Measurements from ENCODE around the gene SRSF4.
"Not testable (repeated sequence)": the region's sequence is repeated elsewhere in the genome, so short reads cannot be mapped to it uniquely, and the experiment has no call there.

Gene SRSF4

DNA sequence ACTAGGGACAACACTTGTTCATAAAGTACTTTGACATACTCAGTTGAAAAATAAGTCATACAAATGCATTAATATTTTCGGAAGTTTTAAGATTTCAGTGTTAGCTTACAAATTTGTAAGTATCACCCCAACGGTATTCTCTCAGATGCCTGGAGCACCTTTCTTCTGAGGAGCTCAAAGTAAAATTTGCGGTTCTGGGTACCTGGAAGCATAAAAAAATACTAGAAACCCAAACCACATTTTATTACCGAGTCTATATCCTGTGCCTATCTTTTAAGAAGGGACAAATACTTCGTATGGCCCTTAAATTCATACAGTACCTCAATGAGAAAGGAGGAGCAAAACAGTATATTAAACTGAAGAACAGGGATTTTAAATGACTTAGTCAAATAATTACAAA is 10.2 kb downstream of the SRSF4 start:
- no peak overlapping the region for H3K4me3 ChIP-seq (ENCODE audit: low read length)

DNA sequence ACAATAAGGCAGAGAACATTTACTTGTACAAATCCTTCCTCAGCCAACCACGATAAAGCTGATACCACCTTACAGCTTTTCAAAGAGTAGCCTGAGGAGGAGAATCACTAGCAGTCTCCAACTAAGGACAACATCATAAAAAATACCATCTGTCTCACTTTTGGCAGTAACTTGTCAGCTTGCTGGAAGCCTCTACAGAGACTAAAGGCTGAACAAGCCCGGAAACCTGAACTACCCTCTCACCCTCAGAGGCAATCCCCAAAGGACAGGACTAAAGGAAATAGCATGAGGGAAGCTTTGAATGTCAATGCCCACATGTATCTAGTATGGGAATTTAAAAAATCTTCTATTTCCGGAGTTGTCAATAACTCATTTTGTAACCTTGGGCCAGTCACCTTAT is 10.6 kb downstream of the SRSF4 start:
- DNase-seq (ENCODE audit: low read depth, low spot score): no peak

More for the DNA sequence above, 10.2 kb downstream of the SRSF4 start:
- no peak for DNase-seq (ENCODE audit: low read depth, low spot score)

DNA sequence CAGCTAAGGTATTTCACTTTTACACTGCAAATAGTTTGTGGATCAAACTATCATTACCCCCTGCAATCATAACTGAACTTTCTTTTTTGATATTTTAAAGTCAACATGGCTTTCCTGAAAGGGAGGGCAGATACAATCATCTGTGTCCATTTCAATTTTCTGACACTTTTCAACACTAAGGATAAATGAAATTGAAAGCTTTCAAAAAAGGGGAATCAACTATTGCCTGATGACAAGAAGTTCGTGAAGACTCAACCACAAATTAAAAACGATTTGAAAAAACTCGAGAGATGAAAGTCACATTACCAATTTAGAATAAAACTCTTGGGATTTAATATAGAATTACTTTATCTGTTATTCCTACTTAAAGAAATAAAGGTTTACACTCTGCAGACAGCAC is 11.7 kb downstream of the SRSF4 start:
- DNase-seq (ENCODE audit: low read depth, low spot score): no peak
- H3K4me3 ChIP-seq (ENCODE audit: low read length): no peak overlapping the region

More for the DNA sequence above, 10.6 kb downstream of the SRSF4 start:
- H3K4me3 ChIP-seq (ENCODE audit: low read length): no peak overlapping the region

DNA sequence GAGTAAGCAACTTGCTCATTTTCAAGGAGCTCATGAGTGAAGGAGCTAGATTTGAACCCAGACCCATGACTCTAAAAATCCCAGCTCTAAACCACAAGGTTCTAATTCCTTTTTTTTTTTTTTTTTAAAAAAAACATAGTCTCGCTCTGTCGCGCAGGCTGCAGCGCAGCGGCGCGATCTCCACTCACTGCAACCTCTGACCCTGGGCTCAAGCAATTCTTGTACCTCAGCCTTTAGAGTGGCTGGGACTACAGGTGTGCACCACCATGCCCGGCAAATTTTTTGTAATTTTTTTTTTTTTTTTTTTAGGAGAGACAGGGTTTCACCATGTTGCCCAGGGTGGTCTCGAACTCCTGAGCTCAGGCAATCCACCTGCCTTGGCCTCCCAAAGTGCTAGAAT is 13.8 kb downstream of the SRSF4 start:
- DNase-seq (ENCODE audit: low read depth, low spot score): no peak
- H3K4me3 ChIP-seq (ENCODE audit: low read length): no peak overlapping the region

DNA sequence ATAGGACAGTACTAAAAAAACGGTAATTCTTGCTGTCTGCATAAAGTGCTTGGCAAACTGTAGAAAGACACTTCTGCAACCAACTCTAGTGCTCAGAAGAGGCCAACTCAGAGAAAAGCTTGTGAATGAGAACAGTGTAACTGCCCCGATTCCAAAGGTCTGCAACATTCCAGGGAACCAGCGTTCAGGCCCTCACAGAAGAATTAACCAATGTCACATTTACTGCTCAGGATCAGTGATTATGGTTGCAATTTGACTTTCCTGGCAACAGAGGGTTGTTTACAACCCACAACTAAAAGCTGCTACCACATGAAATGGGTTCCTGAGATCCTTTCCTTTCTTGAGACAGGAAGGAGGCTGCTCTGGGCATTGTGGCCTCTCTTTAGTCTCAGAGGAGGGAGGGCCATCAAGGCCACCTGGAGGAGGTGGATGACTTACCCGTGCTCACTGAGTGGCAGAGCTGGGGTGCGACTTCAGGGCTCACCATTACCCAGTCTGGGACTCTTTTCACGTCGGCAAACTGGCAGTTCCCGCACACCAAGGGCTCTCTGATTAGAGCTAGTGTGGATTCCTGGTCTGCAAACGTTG is 15.3 kb downstream of the SRSF4 start:
- no peak overlapping the region for H3K4me3 ChIP-seq (ENCODE audit: low read length)
- DNase-seq (ENCODE audit: low read depth, low spot score): peak; percentile 88

DNA sequence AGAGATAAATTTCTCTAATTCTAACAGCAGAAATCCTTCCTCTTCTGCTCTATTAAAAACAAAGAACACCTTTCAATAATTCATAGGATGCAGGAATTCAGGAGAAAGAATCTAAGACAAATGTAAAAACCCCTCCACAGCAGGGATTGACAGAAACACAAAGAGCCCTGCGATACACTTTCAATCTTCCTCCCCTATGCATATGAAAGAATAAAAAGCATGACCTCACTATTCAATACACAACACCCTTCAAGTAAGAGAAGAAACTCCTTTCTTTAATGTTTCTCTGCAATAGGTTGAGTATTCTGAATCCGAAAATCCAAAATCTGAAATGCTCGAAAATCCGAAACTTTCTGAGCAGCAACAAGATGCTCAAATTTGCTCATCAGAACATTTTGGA is 17.1 kb downstream of the SRSF4 start:
- DNase-seq (ENCODE audit: low read depth, low spot score): no peak
- no peak overlapping the region for H3K4me3 ChIP-seq (ENCODE audit: low read length)

DNA sequence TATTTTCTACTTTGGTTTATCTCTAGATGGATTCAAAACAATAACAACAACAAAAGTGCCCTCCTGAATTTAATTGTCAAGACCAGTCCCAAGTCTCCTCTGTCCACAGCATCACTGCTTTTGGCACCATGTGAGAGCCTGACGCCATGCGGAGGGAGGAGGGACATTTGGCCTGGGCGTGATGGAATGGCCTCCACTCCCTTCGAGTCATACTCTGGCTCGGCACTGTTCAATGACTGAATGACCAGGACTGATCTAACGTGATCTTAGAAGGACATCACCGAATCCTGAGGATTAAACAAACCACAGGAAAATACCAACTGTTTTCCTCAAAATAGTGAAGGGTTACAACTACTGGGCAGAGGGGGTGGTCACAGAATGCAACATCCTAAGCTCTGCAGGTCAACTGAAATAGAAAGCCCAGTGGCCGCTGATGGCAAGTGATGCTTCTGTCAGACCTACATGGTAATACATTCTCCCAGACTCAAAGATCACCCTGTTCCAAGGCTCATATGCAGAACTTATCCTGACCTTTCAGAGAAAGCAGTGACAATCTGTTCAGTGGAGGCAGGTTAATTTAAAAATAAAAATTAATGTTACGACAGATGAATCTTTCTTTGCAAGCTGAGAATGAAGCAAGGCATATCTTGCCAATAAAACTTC is 19.1 kb downstream of the SRSF4 start:
- no peak for DNase-seq (ENCODE audit: low read depth, low spot score)

DNA sequence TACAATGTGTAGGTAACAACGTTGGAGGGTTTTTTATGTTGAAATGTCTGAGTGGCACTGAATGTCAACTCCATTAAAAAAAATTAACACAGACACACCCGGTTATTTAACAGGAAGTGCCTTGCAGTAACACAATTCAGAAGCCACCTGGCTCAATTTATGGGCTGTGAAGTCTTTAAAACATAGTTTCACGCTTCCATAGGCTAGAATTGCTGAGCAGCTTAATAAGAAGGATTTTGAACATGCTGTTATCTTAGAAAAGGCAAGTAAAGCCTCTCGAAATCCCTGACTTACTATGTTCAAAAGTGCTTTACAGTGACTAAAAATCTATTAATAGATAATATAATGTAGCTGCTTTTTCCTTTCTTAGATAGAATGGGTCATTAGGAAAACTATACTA is 19.7 kb downstream of the SRSF4 start:
- H3K4me3 ChIP-seq (ENCODE audit: low read length): no peak overlapping the region
- peak; percentile 14 for DNase-seq (ENCODE audit: low read depth, low spot score)

More for the DNA sequence above, 19.1 kb downstream of the SRSF4 start:
- H3K4me3 ChIP-seq (ENCODE audit: low read length): no peak overlapping the region

DNA sequence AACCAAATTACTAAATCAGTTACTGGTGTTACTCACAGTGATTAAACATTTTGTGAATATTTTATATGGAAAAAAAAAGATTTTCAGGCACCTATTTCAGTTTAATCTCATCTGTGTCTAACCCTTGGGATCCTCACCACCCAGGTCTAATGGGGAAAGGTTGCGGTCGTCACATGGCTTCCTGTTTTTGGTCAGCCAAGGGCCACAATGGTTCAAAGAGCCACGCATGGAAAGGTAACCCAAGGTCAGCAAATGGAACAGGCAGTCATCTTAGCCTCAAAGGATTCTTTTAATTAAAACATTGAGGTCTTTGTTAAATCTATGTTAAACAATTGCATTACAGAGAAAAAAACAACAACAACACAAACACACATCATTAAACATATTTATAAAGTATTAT is 21.9 kb downstream of the SRSF4 start:
- H3K4me3 ChIP-seq (ENCODE audit: low read length): no peak overlapping the region
- no peak for DNase-seq (ENCODE audit: low read depth, low spot score)

DNA sequence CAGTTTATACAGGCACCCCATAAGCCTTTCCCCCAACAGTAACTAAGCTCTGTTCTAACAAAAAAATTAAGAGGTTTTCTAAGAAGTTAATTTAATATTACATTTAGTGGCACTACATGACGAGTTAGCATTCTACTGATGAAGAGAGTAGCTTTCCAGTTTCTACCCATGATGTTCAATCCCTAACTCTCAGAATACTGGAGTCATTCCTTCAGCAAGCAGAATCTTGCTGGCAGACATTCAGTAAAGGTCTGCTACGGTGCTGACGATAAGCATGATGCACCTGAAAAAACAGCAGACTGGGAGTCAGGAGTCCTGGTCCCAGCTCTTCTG is 24.5 kb downstream of the SRSF4 start:
- no peak for DNase-seq (ENCODE audit: low read depth, low spot score)
- H3K4me3 ChIP-seq (ENCODE audit: low read length): no peak overlapping the region

DNA sequence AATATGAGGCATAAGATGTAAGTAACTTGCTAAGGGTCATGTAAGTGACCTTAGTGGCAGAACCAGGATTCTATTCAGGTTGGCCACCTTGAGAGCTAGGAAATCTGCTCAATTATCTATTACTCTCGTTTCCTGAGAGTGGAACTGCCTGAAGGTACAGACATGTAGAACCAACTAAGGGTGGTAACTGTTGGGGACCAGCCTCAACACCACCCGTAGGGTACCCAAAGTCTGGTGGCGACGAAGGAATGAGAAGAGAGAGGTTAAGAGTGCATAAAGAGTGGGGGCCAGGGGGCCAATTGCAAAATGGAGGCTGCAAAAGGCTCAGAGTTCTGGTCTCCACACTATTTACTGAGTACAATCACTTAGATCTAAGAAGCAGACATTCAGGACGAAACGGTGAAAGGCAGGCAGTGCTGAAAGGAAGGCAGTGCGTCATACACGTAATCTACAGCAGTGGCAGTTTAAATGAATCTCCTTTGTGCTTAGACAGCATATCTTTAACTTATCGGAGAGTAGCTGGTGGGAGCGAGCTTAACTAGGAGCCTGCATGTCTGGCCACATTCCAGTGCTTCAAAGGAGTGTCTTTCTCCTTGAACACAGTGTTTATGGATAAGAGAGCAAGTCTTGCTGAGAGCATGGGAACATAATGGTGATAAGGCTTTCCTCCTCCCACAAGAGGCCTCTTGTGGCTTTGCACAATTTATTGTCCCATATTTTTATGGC is 25.0 kb downstream of the SRSF4 start:
- no peak overlapping the region for H3K4me3 ChIP-seq (ENCODE audit: low read length)
- DNase-seq (ENCODE audit: low read depth, low spot score): no peak

DNA sequence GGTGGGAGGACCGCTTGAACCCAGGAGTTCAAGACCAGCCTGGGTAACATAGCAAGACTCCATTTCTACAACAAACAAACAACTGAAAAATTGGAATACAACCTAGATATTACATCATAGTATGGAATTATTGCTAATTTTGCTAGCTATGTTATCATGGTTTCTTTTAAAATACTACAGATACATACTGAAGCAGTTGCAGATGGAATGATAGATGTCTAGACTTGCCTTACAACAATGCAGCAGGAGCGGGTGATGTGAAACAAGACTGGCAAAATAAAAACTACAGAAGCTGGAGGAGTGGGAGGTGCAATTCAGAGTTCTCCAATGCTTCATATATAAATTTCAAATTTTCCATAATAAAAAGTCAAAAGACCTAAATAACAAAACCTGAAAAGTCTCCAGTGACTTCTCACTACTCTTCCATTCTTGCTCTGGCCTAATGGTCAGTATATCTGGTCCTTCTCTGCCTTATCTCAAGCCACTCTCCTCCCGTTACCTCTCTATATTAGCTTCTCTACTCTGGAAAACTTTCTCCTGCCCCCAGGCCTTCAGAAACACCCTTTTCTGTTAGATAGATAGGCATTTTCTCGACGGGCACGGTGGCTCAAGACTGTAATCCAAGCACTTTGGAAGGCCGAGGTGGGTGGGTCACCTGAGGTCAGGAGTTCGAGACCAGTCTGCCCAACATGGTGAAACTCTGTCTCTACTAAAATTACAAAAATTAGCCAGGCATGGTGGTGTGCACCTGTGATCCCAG is 29.5 kb downstream of the SRSF4 start:
- no peak for DNase-seq (ENCODE audit: low read depth, low spot score)
- no peak overlapping the region for H3K4me3 ChIP-seq (ENCODE audit: low read length)

DNA sequence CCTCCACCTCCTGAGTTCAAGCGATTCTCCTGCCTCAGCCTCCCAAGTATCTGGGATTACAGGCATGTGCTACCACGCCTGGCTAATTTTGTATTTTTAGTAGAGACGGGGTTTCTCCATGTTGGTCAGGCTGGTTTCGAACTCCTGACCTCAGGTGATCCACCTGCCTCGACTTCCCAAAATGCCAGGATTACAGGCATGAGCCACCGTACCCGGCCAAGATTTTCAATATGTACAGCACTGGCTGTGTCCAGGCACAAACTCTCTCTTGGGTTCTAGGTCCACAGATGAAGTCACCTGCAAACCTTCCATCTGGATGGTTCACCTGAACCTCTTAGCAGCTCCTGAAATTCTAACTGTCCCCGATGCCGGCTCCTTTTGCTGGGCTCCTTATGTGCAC is 31.4 kb downstream of the SRSF4 start:
- DNase-seq (ENCODE audit: low read depth, low spot score): not testable (repeated sequence)

DNA sequence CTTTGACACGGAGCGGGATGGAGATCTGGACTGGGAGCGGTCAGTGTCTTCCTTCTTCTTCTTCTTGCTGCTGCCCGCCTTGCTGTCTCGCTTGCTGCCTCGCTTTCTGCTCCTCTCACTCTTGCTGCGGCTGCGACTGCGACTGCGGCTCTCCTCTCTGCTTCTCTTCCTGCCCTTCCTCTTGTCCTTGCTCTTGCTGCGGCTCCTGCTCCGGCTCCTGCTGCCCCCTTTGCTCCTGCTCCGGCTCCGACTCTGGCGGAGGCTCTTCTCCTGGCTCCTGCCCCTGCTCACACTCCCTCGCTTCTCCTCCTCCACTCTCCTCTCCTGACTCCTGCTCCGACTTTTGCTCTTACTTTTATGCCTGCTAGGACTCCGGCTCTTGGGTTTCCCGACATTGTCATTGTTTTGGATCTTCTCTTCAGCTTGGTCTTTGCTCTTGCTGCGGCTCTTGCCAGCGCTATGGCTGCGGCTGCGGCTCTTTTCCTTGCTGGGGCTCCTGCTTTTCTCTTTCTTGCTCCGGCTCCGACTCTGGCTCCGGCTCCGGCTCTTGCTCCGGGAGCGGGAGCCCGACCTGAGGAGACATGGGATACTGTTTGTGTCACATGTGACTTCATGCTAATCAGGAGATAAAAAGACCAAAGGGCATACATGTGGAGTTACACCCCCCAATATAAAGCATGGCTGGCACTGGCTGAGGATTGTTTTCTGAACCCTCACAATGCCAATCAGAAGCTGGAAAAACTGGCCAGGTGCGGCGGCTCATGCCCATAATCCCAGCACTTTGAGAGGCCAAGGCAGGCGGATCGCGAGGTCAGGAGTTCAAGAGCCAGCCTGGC is 32.8 kb downstream of the SRSF4 start:
- DNase-seq (ENCODE audit: low read depth, low spot score): no peak
- no peak overlapping the region for H3K4me3 ChIP-seq (ENCODE audit: low read length)

More for the DNA sequence above, 31.4 kb downstream of the SRSF4 start:
- not testable (repeated sequence) for H3K4me3 ChIP-seq (ENCODE audit: low read length)

DNA sequence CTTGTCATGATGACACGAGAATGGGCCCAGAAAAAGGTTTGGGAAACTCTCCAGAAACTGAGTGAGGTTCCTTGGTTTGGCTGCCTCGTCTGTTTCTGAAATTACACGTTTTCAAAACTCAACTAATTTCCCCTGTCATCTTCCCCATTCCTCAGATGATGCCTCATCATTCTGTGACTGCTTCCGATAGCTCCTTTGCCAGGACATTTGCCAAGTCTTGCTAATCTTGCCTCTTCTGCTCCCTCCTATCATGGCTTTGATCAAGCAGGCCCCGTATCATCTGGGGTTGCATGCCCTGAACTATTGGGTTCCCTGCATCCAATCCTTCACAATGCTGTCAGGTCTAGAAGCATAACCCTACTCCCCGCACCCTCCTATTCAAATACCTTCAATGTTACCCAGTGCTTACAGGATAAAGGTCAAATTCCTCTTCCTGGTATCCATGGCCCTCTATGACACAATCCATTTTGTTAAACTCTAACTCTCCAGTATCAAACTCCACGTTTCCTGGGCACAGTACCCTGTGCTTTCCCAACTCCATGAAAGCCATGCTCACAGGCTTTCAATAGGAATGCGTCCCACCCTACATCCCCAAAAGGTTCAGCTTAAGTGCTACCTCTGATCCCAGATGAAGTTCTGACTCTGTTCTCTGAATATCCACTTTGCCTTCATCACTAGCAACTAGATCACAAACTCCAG is 35.8 kb downstream of the SRSF4 start:
- no peak for DNase-seq (ENCODE audit: low read depth, low spot score)
- no peak overlapping the region for H3K4me3 ChIP-seq (ENCODE audit: low read length)

DNA sequence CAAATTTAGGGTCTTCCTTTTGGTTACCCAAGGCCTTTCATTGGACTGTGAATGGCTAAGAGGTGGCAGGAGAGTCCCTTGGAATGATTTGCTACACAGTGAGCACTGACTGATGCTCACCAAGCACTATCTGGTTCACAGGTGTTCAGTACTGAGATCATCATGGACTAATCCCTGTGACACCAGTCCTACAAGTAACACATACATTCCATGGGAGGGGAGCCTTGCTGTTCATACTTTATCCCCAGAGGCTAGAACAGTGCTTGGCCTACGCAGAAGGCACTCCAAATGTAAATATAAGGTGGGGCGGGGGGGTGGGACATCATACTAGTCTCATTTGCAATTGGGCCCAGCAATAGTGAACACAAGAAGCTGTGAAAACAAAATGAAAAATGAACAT is 37.5 kb downstream of the SRSF4 start:
- DNase-seq (ENCODE audit: low read depth, low spot score): no peak

DNA sequence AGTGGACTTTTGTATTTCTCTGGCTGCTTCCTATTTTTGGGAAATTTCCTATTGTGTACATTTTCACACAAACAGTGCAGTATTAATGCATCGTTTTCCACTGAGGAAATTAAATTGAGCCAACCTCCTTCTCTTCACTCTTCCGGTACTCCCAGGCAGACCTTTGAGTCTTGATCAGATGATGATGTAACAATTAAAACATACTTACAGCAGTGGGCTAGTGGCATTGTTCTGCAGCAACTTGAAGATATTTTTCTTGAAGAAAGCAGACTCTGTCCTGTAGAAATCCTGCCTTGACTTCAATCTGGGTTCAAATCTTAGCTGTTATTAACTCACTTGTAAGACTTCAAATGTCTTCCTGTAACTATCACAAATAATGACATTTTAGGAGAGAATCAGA is 39.0 kb downstream of the SRSF4 start:
- DNase-seq (ENCODE audit: low read depth, low spot score): no peak
- no peak overlapping the region for H3K4me3 ChIP-seq (ENCODE audit: low read length)

More for the DNA sequence above, 37.5 kb downstream of the SRSF4 start:
- H3K4me3 ChIP-seq (ENCODE audit: low read length): no peak overlapping the region

DNA sequence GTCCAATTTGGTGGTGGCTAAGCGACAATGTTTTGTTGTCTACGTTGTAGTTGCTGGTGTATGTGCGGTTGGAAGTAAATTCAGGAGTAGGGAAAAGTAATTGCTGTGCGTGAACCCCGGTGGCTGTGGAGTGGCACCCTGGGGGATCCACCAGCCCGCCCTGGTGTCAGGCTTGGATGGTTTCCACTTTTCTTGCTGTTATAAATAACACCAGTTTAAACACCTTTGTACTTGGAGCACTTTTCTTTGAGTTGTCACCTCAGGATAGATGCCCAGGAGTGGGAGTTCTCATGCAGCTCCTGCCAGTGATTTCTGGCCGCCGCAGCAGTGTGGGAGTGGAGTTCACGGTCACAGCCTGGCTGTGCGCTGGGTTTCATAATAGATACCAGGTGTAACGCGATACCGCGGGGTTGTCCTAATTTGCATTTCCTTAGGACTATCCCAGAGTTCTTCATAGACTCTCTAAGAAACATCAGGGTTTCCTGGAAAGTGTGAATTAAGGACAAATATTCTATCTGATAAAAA is 45.2 kb downstream of the SRSF4 start:
- DNase-seq (ENCODE audit: low read depth, low spot score): no peak
- H3K4me3 ChIP-seq (ENCODE audit: low read length): no peak overlapping the region
